OCI-LY3 (cell line): ENCODE data around the gene APOL6.
"Not testable (repeated sequence)": the region's sequence is repeated elsewhere in the genome, so short reads cannot be mapped to it uniquely, and the experiment has no call there.

Source experiments
- H2AFZ ChIP-seq: fragments of 200-600, 300-600 bp; shearing (Covaris generic); 2 replicates; pipeline ENCODE4 v1.6.0; 2014; ENCODE audit warnings: antibody characterized with exemption, low read depth, low read length
- H3K27ac ChIP-seq: fragments of 200-600, 300-600 bp; sonication (generic); 2 replicates; pipeline ENCODE4 v1.5.1; 2014; ENCODE audit warnings: mild to moderate bottlenecking, low read length, moderate library complexity, mixed read lengths
- H3K27me3 ChIP-seq: fragments of 200-600, 300-600 bp; sonication (generic); 2 replicates; pipeline ENCODE4 v1.6.1; 2014; ENCODE audit warnings: low read depth, low read length, mixed read lengths
- H3K36me3 ChIP-seq: fragments of 200-600, 300-600 bp; sonication (generic); replicated peaks from 2 replicates; pipeline ENCODE3; 2014; ENCODE audit warnings: low read depth, low read length, mixed read lengths
- H3K4me1 ChIP-seq: fragments of 300-600, 200-600 bp; sonication (generic); 2 replicates; pipeline ENCODE4 v1.6.1; 2014; ENCODE audit warnings: low read length, mixed read lengths
- H3K4me2 ChIP-seq: fragments of 200-600, 300-600 bp; sonication (generic); 2 replicates; pipeline ENCODE4 v1.6.1; 2014; ENCODE audit warnings: low read length, mixed read lengths
- H3K4me3 ChIP-seq: fragments of 300-600, 200-600 bp; sonication (generic); 2 replicates; pipeline ENCODE4 v1.5.1; 2014; ENCODE audit warnings: antibody characterized with exemption, mild to moderate bottlenecking, low read length, moderate library complexity
- H3K79me2 ChIP-seq: fragments of 300-600, 200-600 bp; shearing (Covaris generic); 2 replicates; pipeline ENCODE4 v1.6.1; 2014; ENCODE audit warnings: mild to moderate bottlenecking, low read length, mixed read lengths
- H3K9ac ChIP-seq: fragments of 300-600, 200-600 bp; shearing (Covaris generic); 2 replicates; pipeline ENCODE4 v1.6.0; 2014; ENCODE audit warnings: mild to moderate bottlenecking, low read length, moderate library complexity
- H3K9me3 ChIP-seq: fragments of 200-600, 300-600 bp; shearing (Covaris generic); 2 replicates; pipeline ENCODE4 v1.6.1; 2014; ENCODE audit warnings: low read length, mixed read lengths; ENCODE audit not compliant: insufficient read depth
- H4K20me1 ChIP-seq: fragments of 200-600, 300-600 bp; sonication (generic); 2 replicates; pipeline ENCODE4 v1.6.1; 2016; ENCODE audit warnings: low read length, mixed read lengths; ENCODE audit not compliant: insufficient read depth
- CTCF ChIP-seq: fragments of 200-600, 300-600 bp; sonication (generic); IDR thresholded peaks from 2 replicates; pipeline ENCODE4 v1.5.1; 2014; ENCODE audit warnings: antibody characterized with exemption, low read length, low read depth
- EZH2phosphoT487 ChIP-seq: fragments of 200-600 bp; shearing (Covaris generic); IDR thresholded peaks from 2 replicates; pipeline ENCODE4 v1.6.1; 2018; ENCODE audit warnings: antibody characterized with exemption, mixed run types, low read depth

Gene APOL6

GRCh38 chr22:35695202-35695601 lies 47.0 kb downstream of the APOL6 start:
- Histone ChIP-seq H2AFZ (no peak overlapping the region), H3K4me3 (no peak overlapping the region), H4K20me1 (no peaks in the 10 kb centered on the region), H3K9me3 (no peaks in the 10 kb centered on the region), H3K4me2 (no peak overlapping the region), H3K36me3 (no peaks in the 10 kb centered on the region), H3K27me3 (no peaks in the 10 kb centered on the region), H3K79me2 (no peaks in the 10 kb centered on the region), H3K9ac (no peak overlapping the region), H3K4me1 (no peaks in the 10 kb centered on the region), H3K27ac (no peak overlapping the region)
- no peak for TF ChIP-seq CTCF
- TF ChIP-seq EZH2phosphoT487 = no peak

GRCh38 chr22:35697142-35697541 lies 48.9 kb downstream of the APOL6 start:
- H3K4me2 ChIP-seq = no peak overlapping the region
- H3K79me2 ChIP-seq = no peaks in the 10 kb centered on the region

GRCh38 chr22:35699852-35700251 lies 51.6 kb downstream of the APOL6 start:
- H3K27me3 ChIP-seq, H3K9ac ChIP-seq, H3K79me2 ChIP-seq, H3K9me3 ChIP-seq, H3K4me1 ChIP-seq, H3K36me3 ChIP-seq, H4K20me1 ChIP-seq, H3K4me3 ChIP-seq, H3K4me2 ChIP-seq, H3K27ac ChIP-seq, H2AFZ ChIP-seq: not testable (repeated sequence)

More at GRCh38 chr22:35697142-35697541, 48.9 kb downstream of the APOL6 start:
- Histone ChIP-seq H4K20me1 (no peaks in the 10 kb centered on the region), H3K36me3 (no peaks in the 10 kb centered on the region), H3K4me3 (no peak overlapping the region), H3K27ac (no peak overlapping the region), H2AFZ (no peak overlapping the region), H3K9ac (no peak overlapping the region), H3K27me3 (no peaks in the 10 kb centered on the region), H3K4me1 (no peaks in the 10 kb centered on the region), H3K9me3 (no peaks in the 10 kb centered on the region)
- TF ChIP-seq EZH2phosphoT487 = no peak
- TF ChIP-seq CTCF = no peak

GRCh38 chr22:35703861-35704584 lies 55.8 kb downstream of the APOL6 start:
- TF ChIP-seq CTCF = no peak
- no peak for TF ChIP-seq EZH2phosphoT487
- no peaks in the 10 kb centered on the region for H3K36me3 ChIP-seq
- no peak overlapping the region for H2AFZ ChIP-seq
- no peaks in the 10 kb centered on the region for H3K79me2 ChIP-seq
- no peaks in the 10 kb centered on the region for H4K20me1 ChIP-seq
- no peak overlapping the region for H3K4me2 ChIP-seq
- no peak overlapping the region for H3K9ac ChIP-seq
- no peaks in the 10 kb centered on the region for H3K9me3 ChIP-seq
- H3K27ac ChIP-seq = no peak overlapping the region
- no peak overlapping the region for H3K4me3 ChIP-seq
- no peaks in the 10 kb centered on the region for H3K4me1 ChIP-seq
- peaks cover 8% of the 10 kb centered on the region; the same call in 1 of the 2 replicates for H3K27me3 ChIP-seq
